Stimulated activated CD4-positive, alpha-beta T cell treated with anti-CD3 and anti-CD28 coated beads, Interleukin-1b, Interleukin-23, amount 100 ng/mL, for 1 hour (primary cell): Measurements from ENCODE around the gene ZSCAN26.

Experiments used
- DNase-seq, 2 donors: peaks; one replicate each; pipeline ENCODE4 v3.0.0-alpha.2; 2020; ENCODE audit warnings: low read depth in 2 of 2

Gene ZSCAN26

GRCh38 chr6:28266962-28267694 lies at the start of gene ZSCAN26:
ZSCAN26 (plus strand) TSS chr6:28267143; CDS start chr6:28271920, 4,777 bp downstream.
- peak; percentile 64 to 76 for DNase-seq

DNA sequence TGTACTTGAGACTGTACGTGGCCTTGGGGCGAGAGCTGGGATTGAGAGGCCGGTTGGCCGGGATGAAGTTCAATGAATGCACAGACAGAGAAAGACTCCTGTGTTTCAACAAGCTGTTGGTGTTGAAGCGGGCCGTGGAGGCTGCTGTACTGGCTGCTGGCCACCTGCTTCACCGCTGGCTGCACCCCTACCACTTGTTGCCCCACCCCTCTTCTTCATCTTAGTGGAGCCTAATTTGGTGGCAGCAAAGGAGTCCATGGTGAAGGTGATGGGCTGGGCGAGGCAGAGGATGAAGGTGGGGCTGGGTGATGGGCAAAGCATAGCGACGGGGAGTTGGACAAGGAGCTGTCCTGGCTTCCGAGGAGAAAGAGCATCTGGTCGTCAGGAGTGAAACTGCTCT lies 49.1 kb upstream of the ZSCAN26 start:
- DNase-seq = no peak

DNA sequence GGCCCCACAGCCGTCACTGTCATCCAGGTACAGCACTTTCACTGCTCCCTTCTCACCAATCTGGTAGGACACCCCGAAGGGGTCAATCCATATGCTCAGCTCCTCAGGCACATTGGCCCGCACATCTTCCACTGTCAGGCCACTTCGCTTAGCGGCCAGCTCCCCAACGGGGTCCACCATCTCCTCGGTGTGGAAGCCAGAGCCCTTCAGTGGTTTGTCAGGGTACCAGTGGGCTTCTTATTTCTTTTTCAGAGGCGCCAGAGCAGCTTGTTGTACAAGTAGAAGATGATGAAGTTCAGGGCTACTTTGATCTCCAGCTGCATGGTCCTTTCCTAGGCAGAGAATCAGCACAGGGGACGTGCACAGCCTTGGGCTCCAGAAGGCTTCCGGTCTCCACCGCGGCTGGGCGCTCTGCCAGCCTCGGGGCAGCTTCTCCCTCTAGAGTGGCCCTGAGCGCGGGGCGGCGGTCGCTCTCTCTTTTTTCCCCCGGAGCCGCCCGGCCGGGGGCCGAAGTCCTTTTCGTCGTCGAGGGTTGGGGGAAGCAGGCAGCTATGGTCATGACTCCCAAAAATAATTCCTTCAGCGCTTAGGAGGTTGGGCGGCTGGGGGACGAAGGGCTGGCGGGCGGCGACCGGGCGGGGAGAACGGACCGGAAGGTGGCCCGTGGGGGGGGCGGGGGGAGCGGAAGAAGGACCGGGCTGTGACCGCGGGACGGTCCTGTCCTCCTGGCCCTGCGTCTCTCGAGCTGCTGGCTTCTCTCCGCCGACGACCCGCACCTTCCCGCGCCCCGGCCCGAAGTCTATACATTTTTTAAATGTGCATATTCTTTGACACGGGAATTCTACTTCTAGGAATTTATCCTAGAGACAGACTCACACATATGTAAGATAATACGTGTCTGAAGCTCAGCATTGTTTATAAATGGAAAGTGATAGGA lies 48.4 kb upstream of the ZSCAN26 start:
- no peak for DNase-seq

DNA sequence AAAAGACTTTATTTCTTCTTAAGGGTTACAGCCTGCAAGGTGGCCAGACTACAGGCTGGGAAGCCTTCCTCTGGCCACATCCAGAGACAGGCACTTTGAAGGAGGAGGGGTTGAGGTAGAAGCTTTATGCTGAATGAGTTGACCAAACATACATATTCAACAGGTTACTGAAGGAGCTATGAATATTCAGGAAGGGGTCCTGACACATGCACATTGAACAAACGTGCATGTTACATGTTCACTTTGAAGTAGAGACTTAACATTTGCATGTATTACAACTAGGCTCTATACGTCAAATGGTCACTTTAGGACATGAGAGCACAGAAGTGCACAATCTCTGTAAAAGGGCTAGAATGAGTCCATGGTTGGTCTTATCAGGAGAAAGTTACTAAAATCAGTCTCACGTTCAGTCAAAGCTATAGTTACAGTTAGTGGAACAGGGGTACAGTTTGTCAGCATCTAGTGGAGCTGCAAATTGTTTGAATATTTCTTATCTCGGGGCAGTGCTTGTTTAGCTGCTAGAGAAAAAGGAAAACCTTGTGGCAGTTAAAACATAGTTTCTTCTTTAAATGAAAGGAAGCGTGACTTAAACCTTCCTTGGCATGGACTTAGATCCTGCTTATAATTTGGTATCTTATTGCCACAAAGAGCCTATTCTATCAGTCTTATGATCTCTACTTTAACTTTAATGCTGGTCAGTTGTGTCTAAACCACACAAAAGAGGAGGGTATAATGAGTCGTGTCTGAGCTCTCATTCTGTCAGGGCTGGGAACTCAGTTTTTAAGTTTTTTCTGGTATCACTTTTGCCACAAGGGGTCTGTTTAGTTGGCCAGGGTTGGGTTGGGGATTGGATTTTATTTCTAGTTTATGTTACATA lies 46.4 kb upstream of the ZSCAN26 start:
- no peak for DNase-seq

- no peak for DNase-seq
Measured at GRCh38 chr6:28224131-28225055, 42.5 kb upstream of the ZSCAN26 start.

DNA sequence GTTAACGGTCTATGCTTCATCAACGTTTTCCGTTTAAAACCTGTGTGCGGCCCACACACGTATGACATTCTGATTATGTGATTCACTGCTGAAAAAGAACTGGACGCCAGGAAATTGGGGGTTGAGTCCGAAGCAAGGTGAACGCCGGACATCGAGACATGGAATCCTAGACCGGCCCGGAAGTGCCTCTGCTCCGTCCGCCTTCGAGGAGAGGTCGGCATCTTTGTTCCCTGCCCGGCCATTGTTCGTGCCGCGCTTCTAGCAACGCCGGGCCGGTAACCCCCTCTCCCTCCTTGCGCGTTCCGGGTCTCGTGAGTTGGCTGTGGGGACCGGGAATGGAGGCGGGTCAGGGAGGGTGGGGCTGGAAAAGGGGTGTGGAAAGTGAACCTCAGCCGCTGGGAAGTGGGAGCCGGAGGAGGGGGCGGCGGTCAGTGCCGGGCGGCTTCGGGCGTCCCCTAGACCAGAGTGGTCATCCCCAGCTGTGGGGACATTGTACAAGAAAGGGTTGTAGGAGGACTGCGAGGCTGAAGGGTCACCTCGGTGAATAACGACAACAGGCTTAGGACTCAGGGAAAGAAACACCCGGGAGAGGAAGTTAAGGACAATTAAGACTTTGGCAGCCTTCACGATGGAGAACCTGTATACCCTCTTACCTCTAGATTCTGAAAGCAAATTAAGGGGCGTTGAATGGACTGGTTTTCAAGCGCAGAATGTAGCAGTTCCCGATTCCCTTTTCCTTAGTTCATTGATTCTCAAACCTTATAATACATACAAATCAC lies 41.7 kb upstream of the ZSCAN26 start, which contains the start of gene ZSCAN9:
ZSCAN9 (plus strand) TSS at position 220 of the 779 bp plus-strand sequence. CDS start 1,810 bp downstream, outside the sequence.
- no peak for DNase-seq

GRCh38 chr6:28226460-28226859 lies 40.5 kb upstream of the ZSCAN26 start:
- DNase-seq = no peak

DNA sequence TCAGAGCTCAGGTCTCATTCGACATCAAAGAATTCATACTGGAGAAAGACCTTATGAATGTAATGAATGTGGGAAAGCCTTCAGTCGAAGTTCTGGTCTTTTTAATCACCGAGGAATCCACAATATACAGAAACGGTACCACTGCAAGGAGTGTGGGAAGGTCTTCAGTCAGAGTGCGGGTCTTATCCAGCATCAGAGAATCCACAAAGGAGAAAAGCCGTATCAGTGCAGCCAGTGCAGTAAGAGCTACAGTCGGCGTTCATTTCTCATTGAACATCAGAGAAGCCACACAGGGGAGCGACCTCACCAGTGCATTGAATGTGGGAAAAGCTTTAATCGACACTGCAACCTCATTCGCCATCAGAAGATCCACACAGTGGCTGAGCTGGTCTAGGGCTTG lies 34.2 kb upstream of the ZSCAN26 start:
- DNase-seq = no peak

- no peak for DNase-seq
Measured at GRCh38 chr6:28235912-28236452, 31.0 kb upstream of the ZSCAN26 start.

DNA sequence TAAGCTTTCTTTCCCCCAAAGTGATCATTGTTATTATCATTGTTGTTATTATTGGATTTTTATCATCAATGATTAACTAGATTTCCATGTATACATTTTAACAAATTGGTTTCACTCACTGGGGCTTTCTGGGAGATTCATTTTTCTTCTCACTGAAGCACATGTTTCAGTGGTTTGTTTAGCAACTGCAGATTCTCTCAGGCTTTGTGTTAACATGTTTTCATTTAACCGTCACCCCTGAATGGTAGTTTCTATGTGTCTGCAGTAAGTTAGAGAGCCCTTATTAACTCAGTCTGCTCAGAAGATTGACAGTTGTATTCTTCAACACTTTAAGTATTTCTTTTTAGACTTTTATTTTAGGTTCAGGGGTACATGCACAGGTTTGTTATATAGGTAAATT lies 27.3 kb upstream of the ZSCAN26 start:
- no peak for DNase-seq

DNA sequence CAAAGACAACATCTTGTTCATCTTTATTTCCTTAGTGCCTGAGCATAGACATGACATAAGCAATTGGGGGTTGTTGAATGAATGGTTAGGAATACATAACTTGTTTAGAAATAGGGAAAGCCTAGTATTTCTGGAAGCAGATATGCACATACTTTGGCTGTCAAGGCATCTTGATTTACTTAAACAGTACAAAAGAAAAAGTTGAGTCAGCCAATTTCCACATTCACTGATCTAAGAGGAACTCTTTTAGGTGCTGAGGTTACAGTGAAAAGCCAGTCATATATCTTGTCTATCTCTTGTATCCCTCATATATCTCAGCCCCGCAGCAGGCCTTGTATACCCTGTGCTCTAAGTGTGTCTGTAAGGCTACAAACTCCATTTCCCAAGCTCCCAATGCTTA lies 26.5 kb upstream of the ZSCAN26 start:
- no peak for DNase-seq

DNA sequence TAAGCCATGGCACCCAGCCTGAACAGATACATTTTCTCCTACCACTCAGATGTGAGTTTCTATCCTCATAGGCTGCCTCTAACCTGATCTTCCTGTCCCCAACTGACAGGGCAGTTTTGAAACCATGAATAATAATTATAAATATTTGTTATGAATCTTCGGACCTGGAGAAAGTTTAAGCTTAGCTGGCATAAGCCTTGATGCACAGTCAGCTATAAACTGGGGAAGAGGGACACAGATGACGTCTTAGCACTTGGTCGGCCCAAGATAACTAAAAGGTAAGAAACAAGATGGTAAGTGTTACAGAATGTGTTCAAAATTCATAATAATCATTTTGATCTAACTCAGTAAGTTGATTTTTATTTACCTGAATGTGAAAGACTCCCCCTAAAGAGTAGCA lies 23.0 kb upstream of the ZSCAN26 start:
- no peak for DNase-seq

- no peak for DNase-seq
Measured at GRCh38 chr6:28245206-28245941, 21.6 kb upstream of the ZSCAN26 start.

GRCh38 chr6:28248916-28249315 lies 18.0 kb upstream of the ZSCAN26 start:
- DNase-seq = no peak

DNA sequence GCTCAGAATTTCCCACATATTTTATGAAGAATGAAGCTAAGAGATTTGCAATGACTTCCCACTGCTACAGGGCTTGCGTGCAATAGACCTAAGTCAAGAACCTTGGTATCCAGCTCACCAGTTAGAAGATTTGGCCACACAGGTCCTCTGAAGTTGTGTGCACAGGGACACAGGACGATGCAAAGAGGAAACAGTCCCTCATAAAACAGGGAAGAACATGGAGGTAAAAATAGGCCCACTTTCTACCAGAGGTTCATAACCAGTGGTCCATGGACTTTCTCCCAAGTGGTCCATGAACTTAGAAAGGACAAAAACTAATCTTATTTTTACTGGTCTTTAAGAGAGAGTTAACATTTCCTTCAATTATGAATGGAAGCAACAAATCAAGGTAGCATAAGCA lies 16.2 kb upstream of the ZSCAN26 start:
- no peak for DNase-seq

DNA sequence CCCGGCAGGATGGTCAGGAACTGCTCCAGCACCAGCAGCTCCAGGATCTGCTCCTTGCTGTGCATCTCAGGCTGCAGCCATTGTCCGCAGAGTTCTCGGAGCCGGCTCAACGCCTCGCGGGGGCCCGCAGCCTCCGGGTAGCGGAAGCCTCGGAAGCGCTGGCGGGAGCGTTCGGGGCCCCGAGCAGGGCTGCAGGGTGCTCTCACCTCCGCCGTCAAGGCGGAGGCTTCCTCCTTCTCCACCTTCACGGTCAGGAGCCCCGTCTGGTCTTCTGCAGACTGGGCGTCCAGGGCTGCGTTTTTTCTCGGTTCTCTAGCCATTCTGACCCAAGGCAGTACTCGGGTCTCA lies 15.3 kb upstream of the ZSCAN26 start:
- no peak for DNase-seq

DNA sequence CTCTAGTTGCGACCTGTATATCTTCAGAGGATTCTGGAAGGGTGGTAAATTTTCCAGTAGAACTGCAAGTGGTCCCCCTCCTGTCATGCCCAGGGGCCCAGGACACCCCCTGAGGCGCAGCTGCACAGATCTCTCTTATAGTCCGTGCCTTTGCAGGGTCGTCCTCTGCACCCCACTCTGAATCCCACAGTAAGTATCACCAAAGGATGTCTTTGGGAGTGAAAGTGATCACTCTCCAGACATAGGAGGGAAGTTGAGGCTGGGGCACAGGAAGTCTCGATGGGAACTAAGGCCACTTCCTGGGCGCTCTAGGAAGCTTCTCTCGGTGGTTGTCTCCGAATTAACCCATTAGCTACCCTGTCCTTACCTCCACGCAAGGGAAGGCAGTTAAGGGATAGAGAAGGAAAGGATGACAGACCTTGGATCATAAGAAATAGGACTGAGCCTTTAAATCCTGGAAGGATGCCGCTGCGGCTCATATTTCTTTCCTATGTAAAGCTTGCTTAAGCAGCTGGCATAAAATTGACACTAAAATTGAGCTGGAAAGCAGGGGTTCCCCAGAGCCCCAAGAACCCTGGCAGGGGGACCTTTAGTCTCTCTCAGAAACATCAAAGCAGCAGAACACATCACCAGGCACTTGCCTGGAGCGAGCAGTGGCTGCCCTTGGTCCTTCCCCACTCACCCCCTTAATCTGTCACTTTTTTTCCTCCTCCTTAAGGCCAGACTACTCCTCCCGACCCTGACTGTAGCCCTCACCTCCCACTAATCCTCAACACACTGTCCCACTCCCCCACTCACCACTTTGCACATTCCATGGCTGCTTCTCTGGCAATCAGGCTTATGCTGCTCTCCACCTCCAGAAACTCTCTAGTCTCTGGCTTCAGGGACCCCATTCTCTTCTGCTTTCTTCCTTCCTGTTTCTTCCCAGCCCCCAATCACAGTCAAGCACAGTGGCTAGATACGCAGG lies 14.7 kb upstream of the ZSCAN26 start, which contains the start of gene ZKSCAN4:
ZKSCAN4 (minus strand) TSS at position 261 of the 967 bp plus-strand sequence. CDS start 289 bp downstream, outside the sequence.
- peak; percentile 56 to 74 for DNase-seq

GRCh38 chr6:28254121-28254519 lies 12.8 kb upstream of the ZSCAN26 start:
- DNase-seq = no peak
